ENCODE results near the gene MISP3.
A peak's percentile ranks its signal among the peaks of the same experiment; 100 is the strongest.

MISP3 gene

DNA sequence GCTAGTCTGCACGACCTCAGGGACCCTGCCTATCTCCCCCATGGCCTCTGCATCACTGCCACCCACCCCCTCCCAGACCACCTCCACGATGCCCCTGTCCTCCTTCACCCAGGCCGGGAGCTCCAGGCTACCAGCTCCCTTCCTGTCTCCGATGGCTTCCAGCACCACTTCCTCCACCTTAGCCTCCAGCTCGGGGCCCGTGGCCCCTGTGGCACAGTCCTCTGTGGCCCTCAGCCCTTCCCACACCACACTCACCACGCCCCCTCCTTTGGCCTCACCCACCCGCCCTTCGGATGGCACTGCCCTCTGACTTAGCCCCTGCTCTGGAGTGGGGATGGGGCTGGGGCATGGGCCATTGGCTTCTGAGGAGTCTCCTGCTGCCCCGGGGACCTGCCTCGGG is 17.9 kb upstream of the MISP3 start:
- Histone ChIP-seq H3K27me3 (ENCODE audit: control insufficient read depth, insufficient read depth, low read length) (no peaks in the 10 kb centered on the region), H2AFZ (no peak overlapping the region), H3K9me3 (ENCODE audit: control insufficient read depth, low read length) (no peaks in the 10 kb centered on the region), H3K27ac (no peak overlapping the region), H3K4me1 (no peaks in the 10 kb centered on the region), H3K4me2 (ENCODE audit: low read length) (no peak overlapping the region), H3K9ac (no peak overlapping the region), H3K36me3 (ENCODE audit: control insufficient read depth, insufficient read depth, low read length) (no peaks in the 10 kb centered on the region), H3K79me2 (no peaks in the 10 kb centered on the region), H3K4me3 (ENCODE audit: low read depth, low read length) (no peak overlapping the region)
- TF ChIP-seq, protein P1, sequence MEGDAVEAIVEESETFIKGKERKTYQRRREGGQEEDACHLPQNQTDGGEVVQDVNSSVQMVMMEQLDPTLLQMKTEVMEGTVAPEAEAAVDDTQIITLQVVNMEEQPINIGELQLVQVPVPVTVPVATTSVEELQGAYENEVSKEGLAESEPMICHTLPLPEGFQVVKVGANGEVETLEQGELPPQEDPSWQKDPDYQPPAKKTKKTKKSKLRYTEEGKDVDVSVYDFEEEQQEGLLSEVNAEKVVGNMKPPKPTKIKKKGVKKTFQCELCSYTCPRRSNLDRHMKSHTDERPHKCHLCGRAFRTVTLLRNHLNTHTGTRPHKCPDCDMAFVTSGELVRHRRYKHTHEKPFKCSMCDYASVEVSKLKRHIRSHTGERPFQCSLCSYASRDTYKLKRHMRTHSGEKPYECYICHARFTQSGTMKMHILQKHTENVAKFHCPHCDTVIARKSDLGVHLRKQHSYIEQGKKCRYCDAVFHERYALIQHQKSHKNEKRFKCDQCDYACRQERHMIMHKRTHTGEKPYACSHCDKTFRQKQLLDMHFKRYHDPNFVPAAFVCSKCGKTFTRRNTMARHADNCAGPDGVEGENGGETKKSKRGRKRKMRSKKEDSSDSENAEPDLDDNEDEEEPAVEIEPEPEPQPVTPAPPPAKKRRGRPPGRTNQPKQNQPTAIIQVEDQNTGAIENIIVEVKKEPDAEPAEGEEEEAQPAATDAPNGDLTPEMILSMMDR (IDR thresholded peaks at IDR 0.05): no peak

DNA sequence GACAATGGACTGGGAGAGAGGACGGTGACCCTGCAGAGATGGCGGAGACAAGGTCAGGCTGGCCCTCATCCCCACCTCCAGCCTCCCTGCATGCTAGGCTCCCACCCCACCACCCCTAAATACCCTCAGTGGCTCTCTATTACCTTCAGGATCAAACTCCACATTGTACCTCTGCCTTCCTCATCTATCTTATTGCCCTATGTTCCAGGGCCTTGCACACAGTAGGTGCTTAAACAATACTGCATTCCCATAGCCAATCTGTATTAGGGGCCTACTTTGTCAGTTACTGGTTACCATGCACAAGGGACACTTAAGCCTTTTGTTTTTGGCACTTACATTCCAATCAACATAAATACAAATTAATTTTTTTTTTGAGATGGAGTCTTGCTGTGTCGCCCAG is 17.2 kb upstream of the MISP3 start:
- Histone ChIP-seq H3K4me3 (ENCODE audit: low read depth, low read length) (no peak overlapping the region), H3K4me2 (ENCODE audit: low read length) (no peak overlapping the region), H3K4me1 (peaks cover 2% of the 10 kb centered on the region), H2AFZ (no peak overlapping the region), H3K9me3 (ENCODE audit: control insufficient read depth, low read length) (no peaks in the 10 kb centered on the region), H3K27me3 (ENCODE audit: control insufficient read depth, insufficient read depth, low read length) (no peaks in the 10 kb centered on the region), H3K9ac (no peak overlapping the region), H3K27ac (no peak overlapping the region), H3K79me2 (no peaks in the 10 kb centered on the region), H3K36me3 (ENCODE audit: control insufficient read depth, insufficient read depth, low read length) (no peaks in the 10 kb centered on the region)
- TF ChIP-seq, protein P1 (IDR thresholded peaks at IDR 0.05): no peak

- Histone ChIP-seq H3K36me3 (ENCODE audit: control insufficient read depth, insufficient read depth, low read length) (no peaks in the 10 kb centered on the region), H3K27me3 (ENCODE audit: control insufficient read depth, insufficient read depth, low read length) (no peaks in the 10 kb centered on the region)
These were observed 16.4 kb upstream of the MISP3 start for GRCh38 chr19:14056069-14056666.

GRCh38 chr19:14056741-14057356 is 15.7 kb upstream of the MISP3 start:
- H3K9ac ChIP-seq: no peak overlapping the region
- no peaks in the 10 kb centered on the region for H3K27me3 ChIP-seq (ENCODE audit: control insufficient read depth, insufficient read depth, low read length)
- H3K27ac ChIP-seq: no peak overlapping the region
- peaks cover 7% of the 10 kb centered on the region for H3K4me1 ChIP-seq
- H3K36me3 ChIP-seq (ENCODE audit: control insufficient read depth, insufficient read depth, low read length): no peaks in the 10 kb centered on the region
- peak overlapping the region; percentile 67 for H2AFZ ChIP-seq
- H3K9me3 ChIP-seq (ENCODE audit: control insufficient read depth, low read length): no peaks in the 10 kb centered on the region
- no peak overlapping the region for H3K4me2 ChIP-seq (ENCODE audit: low read length)
- H3K79me2 ChIP-seq: no peaks in the 10 kb centered on the region
- H3K4me3 ChIP-seq (ENCODE audit: low read depth, low read length): no peak overlapping the region
- TF ChIP-seq, protein P1 (IDR thresholded peaks at IDR 0.05): no peak

More at GRCh38 chr19:14056069-14056666, 16.4 kb upstream of the MISP3 start:
- TF ChIP-seq, protein P1 (IDR thresholded peaks at IDR 0.05): no peak
- Histone ChIP-seq H3K9me3 (ENCODE audit: control insufficient read depth, low read length) (no peaks in the 10 kb centered on the region), H3K4me3 (ENCODE audit: low read depth, low read length) (no peak overlapping the region), H2AFZ (no peak overlapping the region), H3K79me2 (no peaks in the 10 kb centered on the region), H3K9ac (no peak overlapping the region), H3K27ac (no peak overlapping the region), H3K4me1 (peaks cover 2% of the 10 kb centered on the region), H3K4me2 (ENCODE audit: low read length) (no peak overlapping the region)

Data from parathyroid adenoma (tissue), 2 donors.